Measurements from ENCODE around the gene ADIRF.

Gene ADIRF

DNA sequence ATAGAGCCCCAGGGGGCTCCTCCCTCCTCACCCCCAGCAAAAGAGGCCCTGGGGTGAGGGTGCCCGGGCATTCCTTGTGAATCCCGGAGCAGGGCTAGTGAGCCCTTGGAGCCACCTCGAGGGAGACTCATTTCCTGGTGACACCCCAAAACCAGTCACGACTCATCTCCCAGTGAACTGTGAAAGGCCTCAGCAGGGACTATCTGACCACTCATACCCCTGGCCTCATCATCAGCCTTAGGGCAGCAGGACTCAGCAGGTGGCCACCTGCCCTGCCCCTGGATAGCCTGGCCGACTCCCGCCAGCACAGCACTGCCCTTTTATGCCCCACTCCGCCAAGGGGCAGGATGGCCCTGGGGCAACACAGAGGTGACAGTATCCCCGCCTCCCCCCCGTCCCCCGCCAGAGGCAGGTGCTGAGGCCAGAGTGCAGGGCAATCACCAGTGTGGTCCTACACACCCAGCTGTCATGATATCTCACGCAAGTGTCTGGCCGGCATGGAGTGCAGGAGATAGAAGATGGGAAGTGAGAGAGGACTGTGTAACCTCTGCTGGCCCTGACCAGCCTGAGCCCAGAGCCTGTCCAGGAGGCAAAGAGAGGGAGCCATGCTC lies 6.7 kb upstream of the ADIRF start:
- intact Hi-C loops (cut with micrococcal nuclease): no loop called here

DNA sequence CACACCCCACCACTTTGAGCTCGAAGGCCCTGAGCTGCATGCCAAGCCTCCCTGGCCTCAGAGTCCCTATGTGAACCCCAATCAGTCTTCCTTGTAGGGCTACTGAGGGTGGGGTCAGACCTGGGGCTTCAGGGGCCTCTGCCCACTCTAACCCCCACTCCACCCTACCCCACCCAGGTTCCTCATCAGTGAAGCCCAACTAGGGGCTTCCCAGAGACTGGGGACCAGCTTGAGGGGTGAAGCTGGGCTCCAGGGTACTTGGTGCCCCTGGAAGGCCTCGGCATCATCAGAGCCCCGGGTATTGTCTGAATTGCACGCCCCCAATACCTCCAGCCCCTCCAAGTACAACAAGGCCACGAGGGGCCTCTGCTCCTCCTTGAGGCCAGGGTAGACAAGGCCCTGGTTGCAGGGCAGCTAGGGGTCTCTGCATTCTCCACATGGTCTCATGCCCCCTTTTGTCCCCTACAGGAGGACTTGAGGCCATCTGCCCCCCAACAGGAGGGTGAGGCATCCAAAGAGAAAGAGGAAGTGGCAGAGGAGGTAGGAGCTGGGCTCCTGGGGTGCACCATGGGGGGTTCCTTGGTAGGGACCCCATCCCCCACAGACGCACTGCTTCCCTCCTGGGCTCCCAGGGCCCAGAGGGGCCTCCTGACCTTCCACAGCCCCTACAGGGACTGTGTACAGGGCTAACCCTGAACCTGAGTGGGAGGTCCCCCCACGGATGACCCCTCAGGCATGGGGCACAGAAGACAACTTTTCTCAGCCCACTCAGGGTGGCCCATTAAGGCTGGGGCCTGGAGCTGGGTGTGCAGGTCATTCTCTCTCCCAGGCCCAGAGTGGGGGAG lies 5.9 kb upstream of the ADIRF start:
- peaks cover 56% of the 10 kb centered on the region for H3K4me1 Mint-ChIP-seq (ENCODE audit: low read depth)
- intact Hi-C loops (cut with micrococcal nuclease): no loop called here
- H3K27ac Mint-ChIP-seq: no peak overlapping the region
- H3K4me3 Mint-ChIP-seq: no peak overlapping the region
- H3K36me3 Mint-ChIP-seq (ENCODE audit: low read depth): no peaks in the 10 kb centered on the region
- no peaks in the 10 kb centered on the region for H3K9me3 Mint-ChIP-seq
- H3K27me3 Mint-ChIP-seq: peaks cover 35% of the 10 kb centered on the region

More for the DNA sequence above, 6.7 kb upstream of the ADIRF start:
- Mint-ChIP-seq H3K4me3 (no peak overlapping the region), H3K4me1 (ENCODE audit: low read depth) (peaks cover 54% of the 10 kb centered on the region), H3K9me3 (no peaks in the 10 kb centered on the region), H3K27me3 (peaks cover 30% of the 10 kb centered on the region), H3K36me3 (ENCODE audit: low read depth) (no peaks in the 10 kb centered on the region), H3K27ac (no peak overlapping the region)

DNA sequence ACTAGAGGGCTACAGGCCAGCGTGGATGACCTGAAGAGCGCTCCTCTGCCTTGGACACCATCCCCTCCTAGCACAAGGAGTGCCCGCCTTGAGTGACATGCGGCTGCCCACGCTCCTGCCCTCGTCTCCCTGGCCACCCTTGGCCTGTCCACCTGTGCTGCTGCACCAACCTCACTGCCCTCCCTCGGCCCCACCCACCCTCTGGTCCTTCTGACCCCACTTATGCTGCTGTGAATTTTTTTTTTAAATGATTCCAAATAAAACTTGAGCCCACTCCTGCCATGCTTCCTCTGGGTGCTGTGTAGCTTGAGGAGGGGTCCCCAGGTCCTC lies 5.3 kb upstream of the ADIRF start:
- intact Hi-C loops (cut with micrococcal nuclease): no loop called here
- peaks cover 51% of the 10 kb centered on the region for H3K4me1 Mint-ChIP-seq (ENCODE audit: low read depth)
- peaks cover 41% of the 10 kb centered on the region for H3K27me3 Mint-ChIP-seq
- no peaks in the 10 kb centered on the region for H3K36me3 Mint-ChIP-seq (ENCODE audit: low read depth)
- no peaks in the 10 kb centered on the region for H3K9me3 Mint-ChIP-seq
- no peak overlapping the region for H3K27ac Mint-ChIP-seq
- H3K4me3 Mint-ChIP-seq: no peak overlapping the region

DNA sequence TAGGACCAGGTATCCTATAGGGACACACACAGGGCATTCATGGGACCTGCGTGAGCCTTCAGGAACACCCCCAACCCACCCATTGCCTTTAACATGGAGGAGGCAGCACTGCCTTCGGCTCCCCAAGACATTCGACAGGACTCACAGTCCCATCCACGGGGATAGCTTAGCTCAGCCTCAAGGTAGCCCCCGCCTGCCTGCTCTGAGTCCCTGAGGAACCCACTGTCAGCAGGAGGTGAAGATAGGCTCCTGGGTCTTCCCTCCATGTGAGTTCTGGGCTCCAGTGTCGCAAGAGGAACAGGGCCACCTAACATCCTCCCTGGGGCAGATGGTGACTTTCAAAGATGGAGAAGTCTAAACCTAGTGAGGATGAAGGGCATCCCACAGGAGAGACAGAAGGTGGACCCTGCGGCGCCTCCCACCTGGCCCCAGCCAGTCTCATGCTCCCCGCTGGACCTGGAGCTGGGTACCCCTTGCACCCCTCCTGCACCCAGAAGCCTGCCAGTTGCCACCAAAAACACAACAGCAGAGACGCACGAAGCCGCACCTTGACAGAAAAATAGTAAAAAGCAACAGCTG lies 4.9 kb upstream of the ADIRF start:
- peaks cover 45% of the 10 kb centered on the region for H3K27me3 Mint-ChIP-seq
- intact Hi-C loops (cut with micrococcal nuclease): no loop called here
- H3K4me1 Mint-ChIP-seq (ENCODE audit: low read depth): peaks cover 51% of the 10 kb centered on the region
- H3K27ac Mint-ChIP-seq: no peak overlapping the region
- no peaks in the 10 kb centered on the region for H3K9me3 Mint-ChIP-seq
- no peaks in the 10 kb centered on the region for H3K36me3 Mint-ChIP-seq (ENCODE audit: low read depth)
- H3K4me3 Mint-ChIP-seq: no peak overlapping the region

DNA sequence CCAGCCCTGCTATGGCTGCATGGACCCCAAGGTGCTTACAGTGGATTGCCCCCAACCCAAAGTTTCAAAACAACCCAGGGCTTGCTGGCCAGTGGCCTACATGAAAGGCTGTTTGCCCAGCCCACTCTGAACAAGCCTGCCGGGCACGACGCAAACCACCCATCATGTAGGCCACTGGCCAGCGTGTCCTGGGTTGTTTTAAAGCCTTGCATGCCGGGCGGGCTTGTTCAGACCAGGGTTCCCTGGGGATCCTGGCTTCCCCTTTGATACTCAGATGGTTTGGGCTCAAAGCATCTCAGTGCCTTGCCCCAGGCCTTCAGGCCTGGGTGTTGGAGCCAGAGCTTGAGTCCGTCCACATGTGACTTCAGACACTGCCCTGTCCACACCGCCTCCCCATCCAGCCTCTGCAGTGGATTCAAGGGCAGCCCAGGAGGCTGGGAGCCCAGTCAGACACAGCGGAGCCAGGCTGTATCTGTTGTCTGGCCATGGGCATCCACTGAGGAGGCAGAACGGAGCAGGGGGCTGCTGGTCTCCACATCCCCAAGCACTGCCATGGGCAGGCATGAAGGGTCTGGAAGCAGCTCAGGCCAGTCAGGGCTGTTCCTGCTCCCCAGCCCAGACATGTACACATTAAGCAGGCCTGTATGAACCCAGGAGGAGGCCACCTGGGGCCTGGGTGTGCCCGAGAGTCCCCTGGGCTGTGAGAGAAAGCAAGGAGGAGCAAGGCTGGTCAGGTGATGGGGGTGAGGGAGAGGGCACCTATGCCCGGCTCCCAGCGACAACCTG lies 4.0 kb upstream of the ADIRF start:
- H3K4me1 Mint-ChIP-seq (ENCODE audit: low read depth): peaks cover 53% of the 10 kb centered on the region
- intact Hi-C loops (cut with micrococcal nuclease): no loop called here
- H3K27me3 Mint-ChIP-seq: peaks cover 49% of the 10 kb centered on the region
- H3K36me3 Mint-ChIP-seq (ENCODE audit: low read depth): no peaks in the 10 kb centered on the region
- H3K27ac Mint-ChIP-seq: no peak overlapping the region
- H3K9me3 Mint-ChIP-seq: no peaks in the 10 kb centered on the region
- H3K4me3 Mint-ChIP-seq: no peak overlapping the region

DNA sequence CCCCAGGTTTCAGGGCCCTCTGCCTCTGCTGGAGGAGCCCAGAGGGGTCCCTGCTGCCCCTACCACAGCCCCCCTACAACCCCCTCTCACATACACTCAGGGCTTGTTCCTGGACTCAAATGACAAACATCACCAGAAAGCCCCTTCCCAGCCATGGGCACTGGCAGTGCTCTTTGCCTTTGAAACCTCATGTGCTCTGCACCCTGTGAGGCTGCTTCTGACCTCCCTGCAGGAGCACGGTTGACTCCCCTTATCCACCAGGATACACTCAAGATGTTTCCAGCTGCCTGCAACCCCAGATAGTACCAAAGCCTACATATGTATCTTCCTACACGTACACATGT lies 3.5 kb upstream of the ADIRF start:
- intact Hi-C loops (cut with micrococcal nuclease): no loop called here
- Mint-ChIP-seq H3K27ac (no peak overlapping the region), H3K27me3 (peaks cover 51% of the 10 kb centered on the region), H3K4me1 (ENCODE audit: low read depth) (peaks cover 53% of the 10 kb centered on the region), H3K4me3 (no peak overlapping the region), H3K36me3 (ENCODE audit: low read depth) (no peaks in the 10 kb centered on the region), H3K9me3 (no peaks in the 10 kb centered on the region)

DNA sequence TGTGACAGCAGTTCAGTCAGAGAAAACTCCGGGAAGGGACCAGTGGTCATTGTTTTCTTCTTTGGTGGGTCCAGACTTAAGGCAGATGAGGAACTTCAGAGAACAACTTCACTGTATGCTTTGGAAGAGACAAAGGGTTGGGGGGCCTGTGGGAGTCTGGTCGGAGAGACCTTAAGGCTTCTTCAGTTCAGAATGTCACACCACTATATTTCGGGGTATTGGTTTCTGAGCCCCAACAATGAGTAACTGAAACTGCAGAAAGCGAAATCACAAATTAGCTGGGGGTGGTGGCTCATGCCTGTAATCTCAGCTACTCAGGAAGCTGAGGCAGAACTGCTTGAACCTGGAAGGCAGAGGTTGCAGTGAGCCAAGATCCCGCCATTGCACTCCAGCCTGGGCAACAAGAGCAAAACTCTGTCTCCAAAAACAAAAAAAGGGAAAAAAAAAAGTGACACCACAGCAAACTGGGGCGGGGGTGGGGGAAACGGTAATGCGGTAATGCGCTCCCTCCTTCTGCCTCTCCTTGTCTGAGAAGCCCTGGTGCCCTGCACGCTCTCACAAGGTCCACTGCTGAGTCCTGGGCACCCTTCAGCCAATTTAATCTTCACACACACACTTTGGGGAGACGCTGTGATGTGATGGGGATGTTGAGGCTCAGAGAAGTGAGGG lies 2.2 kb upstream of the ADIRF start:
- Mint-ChIP-seq H3K27me3 (peaks cover 58% of the 10 kb centered on the region), H3K27ac (peak overlapping the region; percentile 53), H3K4me1 (ENCODE audit: low read depth) (peaks cover 57% of the 10 kb centered on the region), H3K36me3 (ENCODE audit: low read depth) (peaks cover 6% of the 10 kb centered on the region), H3K4me3 (no peak overlapping the region), H3K9me3 (no peaks in the 10 kb centered on the region)
- intact Hi-C loops (cut with micrococcal nuclease): no loop called here

DNA sequence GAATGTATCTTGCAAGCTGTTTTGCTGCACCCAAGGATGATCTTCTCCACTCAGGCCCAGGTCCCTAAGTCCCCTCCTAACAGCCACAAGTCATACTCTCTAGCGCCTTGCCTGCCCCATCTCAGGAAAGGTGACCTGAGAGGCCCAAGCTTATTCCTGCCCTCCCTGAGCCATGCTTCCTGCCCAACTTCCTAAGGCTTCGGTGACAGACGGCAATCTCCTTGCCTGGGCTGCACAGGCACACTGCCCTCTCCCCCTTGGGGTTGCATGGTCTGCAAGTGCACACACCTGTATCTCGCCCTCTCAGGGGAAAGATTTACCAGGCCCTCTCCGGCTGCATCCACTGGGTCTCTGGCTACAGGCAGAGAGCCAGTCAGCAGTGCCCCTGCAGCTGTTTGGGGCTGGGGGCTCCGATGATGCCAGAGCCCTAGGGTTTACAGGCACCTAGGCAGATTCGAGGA lies 771 bp upstream of the ADIRF start:
- intact Hi-C loops (cut with micrococcal nuclease): no loop called here
- Mint-ChIP-seq H3K9me3 (no peaks in the 10 kb centered on the region), H3K27ac (no peak overlapping the region), H3K4me3 (no peak overlapping the region), H3K36me3 (ENCODE audit: low read depth) (peaks cover 6% of the 10 kb centered on the region), H3K27me3 (peaks cover 68% of the 10 kb centered on the region), H3K4me1 (ENCODE audit: low read depth) (peaks cover 55% of the 10 kb centered on the region)

DNA sequence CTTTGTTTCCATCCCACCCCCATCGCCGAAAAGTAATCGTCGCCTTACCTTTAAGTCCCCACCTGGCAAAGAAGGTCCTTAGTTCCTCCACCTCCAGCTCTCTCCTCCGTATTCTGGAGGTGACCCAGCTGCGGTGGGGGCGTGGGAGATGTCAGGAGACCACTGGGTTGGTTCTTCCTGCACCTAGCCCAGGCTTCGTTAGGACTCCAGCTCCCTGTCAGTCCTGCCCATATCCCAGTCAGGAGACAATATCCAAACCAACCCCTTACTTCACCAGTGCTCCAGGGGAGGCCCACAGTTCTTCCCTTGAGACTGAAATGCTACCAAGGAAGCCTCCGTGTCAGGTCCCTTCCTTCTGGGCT lies 693 bp downstream of the ADIRF start:
- peaks cover 55% of the 10 kb centered on the region for H3K4me1 Mint-ChIP-seq (ENCODE audit: low read depth)
- H3K27me3 Mint-ChIP-seq: peaks cover 79% of the 10 kb centered on the region
- H3K27ac Mint-ChIP-seq: no peak overlapping the region
- no peaks in the 10 kb centered on the region for H3K9me3 Mint-ChIP-seq
- H3K4me3 Mint-ChIP-seq: no peak overlapping the region
- intact Hi-C loops (cut with micrococcal nuclease): no loop called here
- H3K36me3 Mint-ChIP-seq (ENCODE audit: low read depth): peaks cover 6% of the 10 kb centered on the region

DNA sequence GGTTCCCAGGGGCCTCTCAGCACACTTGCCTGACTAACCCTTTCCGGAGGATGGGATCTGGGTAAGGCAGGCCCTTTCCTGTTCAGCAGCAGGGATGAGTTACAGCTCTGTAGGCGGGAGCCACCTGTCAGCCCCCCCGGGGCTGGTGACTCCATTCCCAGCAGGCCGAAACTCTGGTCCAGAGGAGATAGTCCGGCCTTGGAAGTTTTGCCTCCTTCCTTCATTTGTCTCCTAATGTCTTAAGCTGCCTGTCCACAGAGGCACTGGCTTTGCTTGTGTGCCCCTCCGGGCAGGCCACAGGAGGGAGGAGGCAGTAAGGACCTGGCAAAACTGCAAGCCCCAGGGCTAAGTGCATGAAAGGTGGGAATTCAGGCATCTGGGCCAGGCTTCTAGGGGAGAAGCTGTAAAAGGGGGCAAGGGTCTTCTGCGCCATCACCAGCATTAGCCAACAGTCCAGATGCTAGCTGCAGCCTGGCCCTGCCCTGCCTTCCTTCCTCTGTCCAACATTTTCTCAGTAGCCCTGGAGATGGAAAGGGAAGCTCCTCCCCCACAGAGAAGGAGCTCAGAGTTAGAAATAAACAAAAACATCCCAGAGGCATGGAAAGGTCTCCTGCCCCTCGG lies 1.2 kb downstream of the ADIRF start:
- peaks cover 55% of the 10 kb centered on the region for H3K4me1 Mint-ChIP-seq (ENCODE audit: low read depth)
- peak overlapping the region; percentile 95 for H3K27ac Mint-ChIP-seq
- H3K36me3 Mint-ChIP-seq (ENCODE audit: low read depth): peaks cover 6% of the 10 kb centered on the region
- H3K27me3 Mint-ChIP-seq: peaks cover 81% of the 10 kb centered on the region
- peak overlapping the region; percentile 90 for H3K4me3 Mint-ChIP-seq
- intact Hi-C loops (cut with micrococcal nuclease): no loop called here
- no peaks in the 10 kb centered on the region for H3K9me3 Mint-ChIP-seq

DNA sequence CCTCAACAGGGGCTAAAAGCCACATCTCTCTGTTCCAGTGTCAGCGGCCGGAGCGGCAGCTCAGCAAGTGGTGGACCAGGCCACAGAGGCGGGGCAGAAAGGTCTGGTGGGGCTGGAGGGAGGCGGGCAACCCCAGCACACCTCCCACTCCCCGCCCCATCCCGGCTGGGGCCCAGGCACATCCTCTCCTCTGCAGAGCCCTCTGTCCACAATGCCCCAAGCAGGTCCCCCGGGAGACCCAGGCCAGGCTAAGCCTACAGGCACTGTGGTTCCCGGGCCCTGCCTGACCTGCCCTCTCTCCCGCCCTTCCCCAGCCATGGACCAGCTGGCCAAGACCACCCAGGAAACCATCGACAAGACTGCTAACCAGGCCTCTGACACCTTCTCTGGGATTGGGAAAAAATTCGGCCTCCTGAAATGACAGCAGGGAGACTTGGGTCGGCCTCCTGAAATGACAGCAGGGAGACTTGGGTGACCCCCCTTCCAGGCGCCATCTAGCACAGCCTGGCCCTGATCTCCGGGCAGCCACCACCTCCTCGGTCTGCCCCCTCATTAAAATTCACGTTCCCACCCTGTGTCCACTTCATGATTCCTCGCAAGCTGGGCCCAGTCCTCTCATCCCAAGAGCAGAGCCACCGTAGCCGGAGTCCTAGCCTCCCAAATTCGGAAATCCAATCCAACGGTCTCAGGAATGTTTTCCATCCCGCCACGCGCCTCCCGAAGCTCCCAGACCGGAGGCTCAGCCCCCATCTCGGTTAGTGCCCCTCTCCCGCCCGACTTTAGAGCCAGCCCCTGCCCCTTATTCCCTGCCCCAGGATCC lies 2.1 kb downstream of the ADIRF start:
- Mint-ChIP-seq H3K36me3 (ENCODE audit: low read depth) (peaks cover 6% of the 10 kb centered on the region), H3K4me3 (peak overlapping the region; percentile 90), H3K4me1 (ENCODE audit: low read depth) (peaks cover 55% of the 10 kb centered on the region), H3K27ac (peak overlapping the region; percentile 95), H3K9me3 (no peaks in the 10 kb centered on the region), H3K27me3 (peaks cover 77% of the 10 kb centered on the region)
- intact Hi-C loops (cut with micrococcal nuclease): no loop called here

DNA sequence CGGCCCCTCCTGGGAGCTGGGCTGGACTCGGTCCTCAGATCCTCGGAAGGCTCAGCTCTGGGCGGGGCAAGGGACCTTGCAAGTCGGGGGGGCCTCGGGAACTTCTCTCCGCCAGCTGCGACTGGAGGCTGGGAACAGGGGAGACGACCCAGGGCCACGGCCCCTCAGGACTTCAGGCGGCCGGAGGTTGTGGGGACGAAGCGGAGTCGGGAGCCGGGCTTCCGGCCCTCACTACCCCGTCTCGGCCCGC lies 2.6 kb downstream of the ADIRF start:
- intact Hi-C loops (cut with micrococcal nuclease): no loop called here
- peaks cover 6% of the 10 kb centered on the region for H3K36me3 Mint-ChIP-seq (ENCODE audit: low read depth)
- H3K4me1 Mint-ChIP-seq (ENCODE audit: low read depth): peaks cover 49% of the 10 kb centered on the region
- no peaks in the 10 kb centered on the region for H3K9me3 Mint-ChIP-seq
- peak overlapping the region; percentile 90 for H3K4me3 Mint-ChIP-seq
- H3K27me3 Mint-ChIP-seq: peaks cover 71% of the 10 kb centered on the region
- H3K27ac Mint-ChIP-seq: peak overlapping the region; percentile 95
